B cell (primary cell): Measurements from ENCODE around the gene CFAP70. TPM values are rescaled to one million over a fixed set of nuclear protein-coding genes. Genes with fewer than 3 reads are reported as not detected.

Source experiments
- ATAC-seq: fragments of 200-7000 bp; cut with Tn5 transposase; one replicate; pipeline ENCODE4 v1.10.0; 2021; ENCODE audit warnings: low read depth, mild to moderate bottlenecking, moderate number of reproducible peaks, moderate library complexity
- CTCF ChIA-PET: fragments of 350-600 bp; sonication (Branson Sonifier 250); formaldehyde crosslinking; loops from one replicate; lab custom pipeline; 2021; ENCODE audit warnings: antibody characterized with exemption, inconsistent platforms; lab: Charles Lee
- POLR2A ChIA-PET: fragments of 350-600 bp; sonication (Branson Sonifier 250); formaldehyde crosslinking; loops from one replicate; lab custom pipeline; 2021; ENCODE audit warnings: antibody characterized with exemption; lab: Charles Lee
- DNase-seq: peaks from one replicate; pipeline ENCODE4 v3.0.0; 2013
- H2AFZ ChIP-seq: 2 replicates; pipeline ENCODE4 v1.6.1; 2012; ENCODE audit warnings: mild to moderate bottlenecking, low read depth, low read length; ENCODE audit not compliant: insufficient read depth, poor library complexity, severe bottlenecking
- H3K27ac ChIP-seq, 2 donors: 1 replicate in 1 of 2; 2 replicates in 1 of 2; pipeline ENCODE4 v1.5.1; 2012 to 2013; ENCODE audit warnings: low read length in 2 of 2, mild to moderate bottlenecking in 2 of 2, moderate library complexity in 1 of 2
- H3K27me3 ChIP-seq, 4 experiments: fragments of 200-600 bp in 1 of 4; sonication (generic) in 1 of 4; replicated peaks in 1 of 4; 1 replicate in 2 of 4; 2 replicates in 2 of 4; pipeline versions ENCODE4 v1.6.1 to v1.7.0; 2013 to 2016; ENCODE audit warnings: low read length in 3 of 4, mild to moderate bottlenecking in 2 of 4, mixed read lengths in 1 of 4, moderate library complexity in 1 of 4; ENCODE audit not compliant: insufficient read depth in 4 of 4, control insufficient read depth in 3 of 4; ENCODE audit errors: control extremely low read depth in 1 of 4
- H3K36me3 ChIP-seq, 2 experiments: replicated peaks in 1 of 2; 1 replicate in 1 of 2; 2 replicates in 1 of 2; pipeline versions ENCODE4 v1.6.1 to v1.7.1; 2013; ENCODE audit warnings: low read length in 1 of 2; ENCODE audit not compliant: insufficient read depth in 2 of 2, control insufficient read depth in 1 of 2; ENCODE audit errors: control extremely low read depth in 1 of 2, extremely low read depth in 1 of 2
- H3K4me1 ChIP-seq, 2 donors: fragments of 200-600 bp in 1 of 2; sonication (generic) in 1 of 2; 1 replicate in 1 of 2; 2 replicates in 1 of 2; pipeline versions ENCODE4 v1.5.1 to v1.6.1; 2013 to 2017; ENCODE audit warnings: low read length in 2 of 2; ENCODE audit not compliant: control insufficient read depth in 2 of 2, insufficient read depth in 2 of 2
- H3K4me2 ChIP-seq: replicated peaks from 2 replicates; pipeline ENCODE3; 2012; ENCODE audit warnings: mild to moderate bottlenecking, low read depth, low read length; ENCODE audit not compliant: poor library complexity, severe bottlenecking
- H3K4me3 ChIP-seq, 5 experiments: fragments of 200-600 bp in 1 of 5; sonication (generic) in 1 of 5; 1 replicate in 3 of 5; 2 replicates in 2 of 5; pipeline versions ENCODE4 v1.5.1 to v1.7.0; 2011 to 2016; ENCODE audit warnings: low read length in 4 of 5, mild to moderate bottlenecking in 4 of 5, low read depth in 2 of 5, control low read depth in 1 of 5, moderate library complexity in 1 of 5; ENCODE audit not compliant: insufficient read depth in 1 of 5; ENCODE audit errors: control extremely low read depth in 1 of 5, extremely low read depth in 1 of 5
- H3K79me2 ChIP-seq: fragments of 200-600 bp; sonication (generic); one replicate; pipeline ENCODE4 v1.6.0; 2016; ENCODE audit warnings: low read length; ENCODE audit not compliant: control insufficient read depth, insufficient read depth
- H3K9ac ChIP-seq: fragments of 200-600 bp; sonication (generic); 2 replicates; pipeline ENCODE4 v1.6.1; 2017; ENCODE audit warnings: mild to moderate bottlenecking, low read length, moderate library complexity
- H3K9me3 ChIP-seq, 3 donors: one replicate each; pipeline versions ENCODE4 v1.6.1 to v1.7.1; 2013; ENCODE audit warnings: low read length in 2 of 3; ENCODE audit not compliant: control insufficient read depth in 2 of 3, insufficient read depth in 1 of 3; ENCODE audit errors: control extremely low read depth in 1 of 3
- H4K20me1 ChIP-seq: 2 replicates; pipeline ENCODE4 v1.6.0; 2012; ENCODE audit warnings: mild to moderate bottlenecking, low read length; ENCODE audit not compliant: insufficient read depth, control insufficient read depth, poor library complexity, severe bottlenecking
- H3K27ac Mint-ChIP-seq: one replicate; pipeline ENCODE4 v1.8.0; 2021; ENCODE audit warnings: mixed read lengths
- H3K27me3 Mint-ChIP-seq: one replicate; pipeline ENCODE4 v1.8.0; 2021; ENCODE audit warnings: mixed read lengths
- H3K4me1 Mint-ChIP-seq: one replicate; pipeline ENCODE4 v1.8.0; 2021; ENCODE audit warnings: mixed read lengths
- H3K4me3 Mint-ChIP-seq: one replicate; pipeline ENCODE4 v1.8.0; 2021; ENCODE audit warnings: mixed read lengths
- H3K9me3 Mint-ChIP-seq: one replicate; pipeline ENCODE4 v1.8.0; 2022; ENCODE audit warnings: mixed read lengths; ENCODE audit not compliant: insufficient read depth
- EZH2 ChIP-seq: IDR thresholded peaks from 2 replicates; pipeline ENCODE4 v1.6.1; 2012; ENCODE audit warnings: borderline replicate concordance, low read depth, mild to moderate bottlenecking, moderate library complexity, low read length; ENCODE audit not compliant: insufficient read depth, poor library complexity, severe bottlenecking
- WGBS: methylation state at CpG from one replicate; pipeline ENCODE4 v1.1.5; 2013; ENCODE audit warnings: missing lambda C conversion rate; ENCODE audit not compliant: insufficient coverage; 5-methylcytosine and 5-hydroxymethylcytosine counted together
- intact Hi-C: fragments of 100-400 bp; cut with micrococcal nuclease; formaldehyde crosslinking; loops from one replicate; pipeline ENCODE4 v1.10.0; 2022
- polyA plus RNA-seq: library from polyadenylated mRNA; depleted of rRNA; stranded (reverse); fragments of >200 nt; gene quantifications from 2 replicates; pipeline ENCODE4 v1.2.3, GENCODE V29; 2012
- total RNA-seq, 2 donors: library from RNA; stranded (reverse); fragments of 120-200 nt in 1 of 2; gene quantifications; 1 replicate in 1 of 2; 2 replicates in 1 of 2; pipeline versions ENCODE4 v1.2.3 to v1.2.4, GENCODE V29; 2013 to 2022
- TF ChIP-seq, protein P1 (sequence below): fragments of 200-600 bp; IDR thresholded peaks from one replicate; pipeline ENCODE4 v1.8.0; 2022; ENCODE audit warnings: antibody characterized with exemption, mild to moderate bottlenecking

CFAP70 gene
- total and polyA plus RNA-seq, 2 donors (not counting 1 experiment from before 2014, with no cell fraction given): 1.6 to 3.6 TPM

DNA sequence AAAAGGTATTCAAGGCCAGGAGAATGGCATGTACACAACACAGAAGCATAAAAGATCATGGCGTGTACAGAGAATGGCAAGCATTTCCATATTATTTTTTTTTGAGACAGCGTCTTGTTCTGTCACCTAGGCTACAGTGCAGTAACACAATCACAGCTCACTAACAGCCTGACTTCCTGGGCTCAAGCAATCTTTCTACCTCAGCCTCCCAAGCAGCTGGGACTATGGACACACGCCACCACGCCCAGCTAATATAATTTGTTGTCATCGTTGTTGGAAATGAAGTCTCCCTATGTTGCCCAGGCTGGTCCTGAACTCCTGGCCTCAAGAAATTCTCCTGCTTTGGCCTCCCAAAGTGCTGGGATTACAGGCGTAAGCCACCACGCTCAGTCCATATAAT, 27.9 kb upstream of the CFAP70 start:
- TF ChIP-seq, protein P1, sequence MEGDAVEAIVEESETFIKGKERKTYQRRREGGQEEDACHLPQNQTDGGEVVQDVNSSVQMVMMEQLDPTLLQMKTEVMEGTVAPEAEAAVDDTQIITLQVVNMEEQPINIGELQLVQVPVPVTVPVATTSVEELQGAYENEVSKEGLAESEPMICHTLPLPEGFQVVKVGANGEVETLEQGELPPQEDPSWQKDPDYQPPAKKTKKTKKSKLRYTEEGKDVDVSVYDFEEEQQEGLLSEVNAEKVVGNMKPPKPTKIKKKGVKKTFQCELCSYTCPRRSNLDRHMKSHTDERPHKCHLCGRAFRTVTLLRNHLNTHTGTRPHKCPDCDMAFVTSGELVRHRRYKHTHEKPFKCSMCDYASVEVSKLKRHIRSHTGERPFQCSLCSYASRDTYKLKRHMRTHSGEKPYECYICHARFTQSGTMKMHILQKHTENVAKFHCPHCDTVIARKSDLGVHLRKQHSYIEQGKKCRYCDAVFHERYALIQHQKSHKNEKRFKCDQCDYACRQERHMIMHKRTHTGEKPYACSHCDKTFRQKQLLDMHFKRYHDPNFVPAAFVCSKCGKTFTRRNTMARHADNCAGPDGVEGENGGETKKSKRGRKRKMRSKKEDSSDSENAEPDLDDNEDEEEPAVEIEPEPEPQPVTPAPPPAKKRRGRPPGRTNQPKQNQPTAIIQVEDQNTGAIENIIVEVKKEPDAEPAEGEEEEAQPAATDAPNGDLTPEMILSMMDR: no peak
- H3K27me3 ChIP-seq: no peaks in the 10 kb centered on the region
- H3K4me2 ChIP-seq: no peak overlapping the region
- no peak for DNase-seq
- peaks cover 22 to 84% of the 10 kb centered on the region in 2 experiments for H3K36me3 ChIP-seq
- H3K4me3 ChIP-seq: no peak overlapping the region
- WGBS: 100% methylated on average over 5 of the region's 7 CpGs
- H3K9me3 ChIP-seq: no peaks in the 10 kb centered on the region
- no peak overlapping the region for H3K4me3 Mint-ChIP-seq
- intact Hi-C loops: no loop called here
- H3K4me1 ChIP-seq: no peaks in the 10 kb centered on the region
- no peaks in the 10 kb centered on the region for H4K20me1 ChIP-seq
- H3K9ac ChIP-seq: no peak overlapping the region
- H3K27ac ChIP-seq: no peak overlapping the region
- no peak overlapping the region for H3K27ac Mint-ChIP-seq
- H3K9me3 Mint-ChIP-seq: no peaks in the 10 kb centered on the region
- H3K4me1 Mint-ChIP-seq: no peaks in the 10 kb centered on the region
- POLR2A ChIA-PET: no interaction called here
- H3K79me2 ChIP-seq: peaks cover 6% of the 10 kb centered on the region
- no peaks in the 10 kb centered on the region for H3K27me3 Mint-ChIP-seq
- H2AFZ ChIP-seq: no peak overlapping the region
- ATAC-seq: no peak
- CTCF ChIA-PET: interaction anchor here (0.7 kb wide), 1 partner anchor 20 kb away, joined by 3 read pairs; no protein-coding TSS in a partner anchor

DNA sequence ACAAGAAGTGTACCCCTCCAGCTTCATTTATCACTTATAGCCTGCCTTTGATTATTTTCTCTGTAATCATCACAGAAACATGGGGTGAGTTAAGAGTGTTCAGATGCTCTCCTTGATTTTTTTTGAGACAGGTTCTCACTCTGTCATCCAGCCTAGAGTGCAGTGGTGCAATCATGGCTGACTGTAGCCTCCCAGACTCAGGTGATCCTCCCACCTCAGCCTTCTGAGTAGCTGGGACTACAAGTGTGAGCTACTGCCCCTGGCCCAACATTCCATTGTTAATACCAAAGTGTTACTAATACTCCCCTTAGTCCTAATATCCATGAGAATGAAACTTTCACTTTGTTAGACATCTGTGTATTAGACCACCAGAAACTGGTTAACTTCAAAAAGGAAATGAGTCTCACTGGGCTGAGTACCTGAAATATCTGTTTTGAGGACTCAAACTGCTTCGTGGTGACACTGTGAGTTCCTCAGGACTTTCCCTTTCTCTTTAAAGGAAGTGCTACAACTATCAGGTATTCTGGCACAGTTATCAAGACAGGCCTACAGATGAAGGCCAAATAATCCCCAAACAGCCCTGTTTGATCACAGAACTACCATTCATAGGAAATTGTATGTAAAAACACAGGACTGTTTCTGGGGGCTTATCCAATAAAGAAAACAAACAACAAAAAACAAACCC, 20.5 kb upstream of the CFAP70 start:
- TF ChIP-seq, protein P1: no peak
- TF ChIP-seq EZH2: no peak
- Mint-ChIP-seq H3K4me1 (peaks cover 5% of the 10 kb centered on the region), H3K27ac (peak overlapping the region; percentile 58), H3K27me3 (no peaks in the 10 kb centered on the region), H3K4me3 (no peak overlapping the region), H3K9me3 (no peaks in the 10 kb centered on the region)
- Histone ChIP-seq H3K9ac (no peak overlapping the region), H3K4me2 (no peak overlapping the region), H3K79me2 (no peaks in the 10 kb centered on the region), H3K4me1 (no peaks in the 10 kb centered on the region), H3K36me3 (peaks cover 29 to 66% of the 10 kb centered on the region in 2 experiments), H3K4me3 (no peak overlapping the region), H3K27ac (peak overlapping the region in 1 of 2 donors; percentile 8), H2AFZ (no peak overlapping the region), H3K9me3 (no peaks in the 10 kb centered on the region), H3K27me3 (no peaks in the 10 kb centered on the region), H4K20me1 (no peaks in the 10 kb centered on the region)
- intact Hi-C loops: no loop called here
- no CpG with 5 or more reads among the region's 1 CpG for WGBS
- ATAC-seq (no peak), DNase-seq (peak; percentile 20)
- CTCF ChIA-PET: no interaction called here
- POLR2A ChIA-PET: no interaction called here
